Fibroblast of lung (primary cell): Measurements from ENCODE around the gene BABAM2. TPM values are rescaled to one million over a fixed set of nuclear protein-coding genes. Genes with fewer than 3 reads are reported as not detected.

Experiments
- DNase-seq, 2 donors: peaks; one replicate each; pipeline versions ENCODE4 v3.0.0 to v3.0.0-alpha.2; 2010; ENCODE audit warnings: low read depth in 2 of 2
- H2AFZ ChIP-seq: 2 replicates; pipeline ENCODE4 v1.5.1; 2012; ENCODE audit warnings: low read length, control low read depth, inconsistent platforms
- H3K27ac ChIP-seq: 2 replicates; pipeline ENCODE4 v1.5.1; 2011; ENCODE audit warnings: low read length, control low read depth; ENCODE audit not compliant: insufficient read depth
- H3K27me3 ChIP-seq: 2 replicates; pipeline ENCODE4 v1.5.1; 2011; ENCODE audit warnings: mild to moderate bottlenecking, low read length; ENCODE audit not compliant: control insufficient read depth, insufficient read depth
- H3K36me3 ChIP-seq: 2 replicates; pipeline ENCODE4 v1.5.1; 2011; ENCODE audit warnings: low read length; ENCODE audit not compliant: control insufficient read depth, insufficient read depth
- H3K4me1 ChIP-seq: 2 replicates; pipeline ENCODE4 v1.5.1; 2011; ENCODE audit warnings: low read length; ENCODE audit not compliant: control insufficient read depth, insufficient read depth; ENCODE audit errors: extremely low read depth
- H3K4me2 ChIP-seq: 2 replicates; pipeline ENCODE4 v1.5.1; 2011; ENCODE audit warnings: low read length, control low read depth; ENCODE audit not compliant: insufficient read depth; ENCODE audit errors: extremely low read depth
- H3K4me3 ChIP-seq, 4 experiments: fragments of 200-600 bp in 1 of 4; sonication (generic) in 1 of 4; replicated peaks in 1 of 4; 2 replicates each; pipeline ENCODE4 v1.5.1; 2011 to 2016; ENCODE audit warnings: low read length in 4 of 4, low read depth in 3 of 4, mild to moderate bottlenecking in 3 of 4, control low read depth in 2 of 4, inconsistent platforms in 1 of 4, mixed read lengths in 1 of 4; ENCODE audit not compliant: insufficient read depth in 1 of 4; ENCODE audit errors: control extremely low read depth in 1 of 4
- H3K79me2 ChIP-seq: 2 replicates; pipeline ENCODE4 v1.5.1; 2012; ENCODE audit warnings: mild to moderate bottlenecking, low read length, inconsistent platforms; ENCODE audit not compliant: control insufficient read depth, insufficient read depth
- H3K9ac ChIP-seq: 2 replicates; pipeline ENCODE4 v1.5.1; 2011; ENCODE audit warnings: mild to moderate bottlenecking, low read length, control low read depth; ENCODE audit not compliant: insufficient read depth
- H3K9me3 ChIP-seq: 2 replicates; pipeline ENCODE4 v1.5.1; 2012; ENCODE audit warnings: low read depth, low read length; ENCODE audit not compliant: control insufficient read depth, insufficient read depth
- H4K20me1 ChIP-seq: 2 replicates; pipeline ENCODE4 v1.5.1; 2011; ENCODE audit warnings: low read length; ENCODE audit not compliant: control insufficient read depth, insufficient read depth; ENCODE audit errors: extremely low read depth
- EZH2 ChIP-seq: IDR thresholded peaks from 2 replicates; pipeline ENCODE4 v1.5.1; 2012; ENCODE audit warnings: low read length, control low read depth, mild to moderate bottlenecking; ENCODE audit errors: missing control alignments
- polyA plus RNA-seq, 2 donors: library from polyadenylated mRNA; depleted of rRNA in 1 of 2; stranded (reverse) in 1 of 2; unstranded in 1 of 2; fragments of >200 nt; gene quantifications; 2 replicates each; pipeline ENCODE4 v1.2.1, GENCODE V29; 2011 to 2012; ENCODE audit warnings: missing spikeins in 1 of 2
- total RNA-seq: library from RNA; depleted of rRNA; stranded (reverse); fragments of >200 nt; gene quantifications from 2 replicates; pipeline ENCODE4 v1.2.1, GENCODE V29; 2014
- TF ChIP-seq, protein P1 (sequence below), 2 donors: IDR thresholded peaks in 1 of 2; conservative IDR thresholded peaks in 1 of 2; 1 replicate in 1 of 2; 2 replicates in 1 of 2; pipeline ENCODE4 v1.5.1; 2011 to 2012; ENCODE audit warnings: low read length in 2 of 2, control low read depth in 1 of 2, inconsistent platforms in 1 of 2, low read depth in 1 of 2, mild to moderate bottlenecking in 1 of 2

The BABAM2 gene
- total and polyA plus RNA-seq, 2 donors (not counting 1 experiment from before 2014, with no cell fraction given) = 25.6 to 33.4 TPM

DNA sequence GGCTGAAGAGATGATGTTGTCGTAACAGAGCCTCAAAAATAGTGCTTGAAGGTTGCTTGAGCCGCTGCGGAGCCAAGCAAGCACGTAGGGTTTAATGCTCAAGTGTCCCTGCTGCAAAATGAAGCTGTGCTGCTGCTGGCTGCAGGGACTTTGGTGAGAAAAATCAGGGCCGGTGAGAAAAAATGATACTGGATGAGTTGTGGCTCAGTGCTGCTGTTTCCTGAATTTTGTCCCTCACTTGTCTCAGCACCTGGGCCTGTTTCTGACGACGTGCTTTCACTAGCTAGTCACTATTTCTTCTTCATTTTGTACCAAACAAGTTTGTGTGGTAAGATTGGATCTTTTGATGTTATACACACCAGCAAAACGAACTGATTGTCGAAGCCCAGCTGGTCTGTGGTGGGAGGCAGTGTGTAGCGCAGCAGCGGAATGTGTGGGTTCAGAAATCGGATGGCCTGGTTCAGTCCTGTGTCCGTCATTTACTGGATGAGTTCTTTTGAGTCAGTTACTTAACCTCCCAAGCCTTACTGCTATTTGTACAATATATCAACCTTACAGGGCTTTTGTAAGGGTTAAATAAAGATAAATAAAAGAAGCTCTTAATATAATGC, 329.3 kb downstream of the BABAM2 start:
- no peaks in the 10 kb centered on the region for H3K9me3 ChIP-seq
- peak in 1 of 2 donors; percentile 40 for DNase-seq
- no peaks in the 10 kb centered on the region for H4K20me1 ChIP-seq
- H3K9ac ChIP-seq = no peak overlapping the region
- no peak overlapping the region for H3K4me2 ChIP-seq
- H3K4me3 ChIP-seq = no peak overlapping the region
- H3K4me1 ChIP-seq = peaks cover 2% of the 10 kb centered on the region
- H3K36me3 ChIP-seq = no peaks in the 10 kb centered on the region
- no peaks in the 10 kb centered on the region for H3K79me2 ChIP-seq
- no peak overlapping the region for H2AFZ ChIP-seq
- H3K27me3 ChIP-seq = no peaks in the 10 kb centered on the region
- H3K27ac ChIP-seq = no peak overlapping the region
- no peak for TF ChIP-seq EZH2
- TF ChIP-seq, protein P1, sequence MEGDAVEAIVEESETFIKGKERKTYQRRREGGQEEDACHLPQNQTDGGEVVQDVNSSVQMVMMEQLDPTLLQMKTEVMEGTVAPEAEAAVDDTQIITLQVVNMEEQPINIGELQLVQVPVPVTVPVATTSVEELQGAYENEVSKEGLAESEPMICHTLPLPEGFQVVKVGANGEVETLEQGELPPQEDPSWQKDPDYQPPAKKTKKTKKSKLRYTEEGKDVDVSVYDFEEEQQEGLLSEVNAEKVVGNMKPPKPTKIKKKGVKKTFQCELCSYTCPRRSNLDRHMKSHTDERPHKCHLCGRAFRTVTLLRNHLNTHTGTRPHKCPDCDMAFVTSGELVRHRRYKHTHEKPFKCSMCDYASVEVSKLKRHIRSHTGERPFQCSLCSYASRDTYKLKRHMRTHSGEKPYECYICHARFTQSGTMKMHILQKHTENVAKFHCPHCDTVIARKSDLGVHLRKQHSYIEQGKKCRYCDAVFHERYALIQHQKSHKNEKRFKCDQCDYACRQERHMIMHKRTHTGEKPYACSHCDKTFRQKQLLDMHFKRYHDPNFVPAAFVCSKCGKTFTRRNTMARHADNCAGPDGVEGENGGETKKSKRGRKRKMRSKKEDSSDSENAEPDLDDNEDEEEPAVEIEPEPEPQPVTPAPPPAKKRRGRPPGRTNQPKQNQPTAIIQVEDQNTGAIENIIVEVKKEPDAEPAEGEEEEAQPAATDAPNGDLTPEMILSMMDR (conservative IDR thresholded peaks at IDR 0.05 in 1 of 2, IDR thresholded peaks at IDR 0.05 in 1 of 2; ENCODE audit: low read depth in 1 of 2, low read length in 2 of 2) = no peak

DNA sequence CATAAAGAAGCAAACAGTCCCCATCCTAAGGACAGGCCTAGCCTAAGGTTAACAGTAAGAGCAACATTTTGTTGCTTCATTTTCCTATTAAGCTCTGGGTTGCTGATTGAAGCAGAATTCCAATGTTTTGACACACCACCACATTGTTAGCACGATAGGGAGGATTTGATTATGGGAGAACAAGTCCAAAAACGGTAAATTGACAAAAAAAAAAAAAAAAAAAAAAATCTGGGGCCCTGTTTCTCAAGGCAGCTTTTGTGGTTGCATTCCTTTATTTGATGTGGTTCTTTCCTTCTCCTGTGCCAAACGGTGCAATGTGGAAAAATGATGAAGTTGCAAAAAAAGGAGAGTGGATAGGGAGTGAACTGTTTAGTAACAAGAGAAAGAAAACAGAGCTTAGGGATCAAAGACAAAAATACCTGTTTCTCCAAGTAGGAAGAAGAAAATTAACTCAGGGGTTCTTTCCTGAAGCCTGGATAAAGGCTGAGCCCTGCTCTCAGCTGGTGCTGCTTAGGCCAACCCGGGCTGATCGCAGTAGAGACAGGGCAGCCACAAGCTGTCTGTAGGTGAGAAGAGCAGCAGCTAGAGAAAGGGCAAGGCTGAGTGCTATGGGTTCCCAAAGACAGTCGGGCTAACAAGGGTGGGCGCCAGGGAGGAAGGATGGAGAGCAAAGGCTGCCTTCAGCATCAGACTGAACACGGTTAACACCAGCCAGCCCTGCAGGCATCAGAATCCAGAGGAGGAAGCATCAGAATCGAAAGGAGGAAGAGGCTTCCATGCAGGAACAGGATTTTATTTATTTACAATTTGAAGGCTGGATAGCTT, 334.3 kb downstream of the BABAM2 start:
- no peaks in the 10 kb centered on the region for H4K20me1 ChIP-seq
- no peaks in the 10 kb centered on the region for H3K27me3 ChIP-seq
- H2AFZ ChIP-seq = no peak overlapping the region
- H3K36me3 ChIP-seq = no peaks in the 10 kb centered on the region
- no peak overlapping the region for H3K9ac ChIP-seq
- H3K4me2 ChIP-seq = peak overlapping the region; percentile 53
- no peak overlapping the region for H3K4me3 ChIP-seq
- peak; percentile 97 to 98 for DNase-seq
- H3K27ac ChIP-seq = peak overlapping the region; percentile 81
- peaks cover 9% of the 10 kb centered on the region for H3K4me1 ChIP-seq
- H3K9me3 ChIP-seq = no peaks in the 10 kb centered on the region
- TF ChIP-seq EZH2 = no peak
- TF ChIP-seq, protein P1 (conservative IDR thresholded peaks at IDR 0.05 in 1 of 2, IDR thresholded peaks at IDR 0.05 in 1 of 2; ENCODE audit: low read depth in 1 of 2, low read length in 2 of 2) = no peak
- H3K79me2 ChIP-seq = no peaks in the 10 kb centered on the region

DNA sequence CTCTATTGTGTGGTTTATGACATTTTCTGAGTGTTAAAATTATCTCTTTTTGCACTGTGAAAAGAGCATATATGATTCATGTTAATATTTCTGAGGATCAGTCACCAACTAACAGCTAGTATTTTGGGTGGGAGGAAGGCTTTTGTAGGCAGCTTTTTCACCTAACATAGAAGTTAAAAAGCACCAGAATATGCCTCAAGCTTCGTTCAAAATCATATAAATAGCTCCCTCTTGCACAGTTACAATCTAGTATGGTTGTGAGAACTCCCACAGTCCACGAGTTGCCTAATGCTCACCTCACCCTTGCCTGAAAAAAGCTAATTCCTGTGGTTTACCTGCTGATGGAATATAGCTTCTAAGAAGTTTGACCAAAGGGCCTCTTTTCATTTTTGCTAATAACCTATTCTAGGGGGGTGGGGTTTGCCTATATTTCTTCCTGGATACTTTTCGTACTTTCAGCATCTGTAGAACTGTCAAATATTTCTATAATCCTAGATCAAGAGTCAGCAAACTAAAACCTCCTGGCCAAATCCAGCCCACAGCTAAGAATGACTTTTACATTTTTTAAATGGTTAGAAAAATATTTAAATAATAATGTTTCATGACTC, 335.0 kb downstream of the BABAM2 start:
- Histone ChIP-seq H3K4me3 (no peak overlapping the region), H3K27ac (peak overlapping the region; percentile 81), H3K9ac (no peak overlapping the region), H2AFZ (no peak overlapping the region), H3K4me2 (peak overlapping the region; percentile 53), H3K27me3 (no peaks in the 10 kb centered on the region), H3K36me3 (no peaks in the 10 kb centered on the region), H3K79me2 (no peaks in the 10 kb centered on the region), H3K9me3 (no peaks in the 10 kb centered on the region), H3K4me1 (peaks cover 9% of the 10 kb centered on the region), H4K20me1 (no peaks in the 10 kb centered on the region)
- TF ChIP-seq EZH2 = no peak
- TF ChIP-seq, protein P1 (conservative IDR thresholded peaks at IDR 0.05 in 1 of 2, IDR thresholded peaks at IDR 0.05 in 1 of 2; ENCODE audit: low read depth in 1 of 2, low read length in 2 of 2) = no peak
- peak in 1 of 2 donors; percentile 54 for DNase-seq
